ENCODE results near the gene CCDC88C.

GRCh38 chr14:91400696-91401095 lies 16.9 kb downstream of the CCDC88C start:
- TF ChIP-seq POLR2A (IDR thresholded peaks at IDR 0.05; ENCODE audit: low read length) (no peak), GATA1 (IDR thresholded peaks at IDR 0.05; ENCODE audit: low read depth, low read length) (no peak)
